H1 (cell line): ENCODE results near the gene UBE2M. TPM values are rescaled to one million over a fixed set of nuclear protein-coding genes. Genes with fewer than 3 reads are reported as not detected.

Source experiments
- CHD1 ChIP-seq: IDR thresholded peaks from 2 replicates; pipeline ENCODE4 v1.6.1; 2012; ENCODE audit warnings: low read depth, low read length, improper control_type of control experiment
- POLR2AphosphoS5 ChIP-seq: IDR thresholded peaks from 2 replicates; pipeline ENCODE4 v1.6.1; 2011; ENCODE audit warnings: low read depth, low read length
- polyA plus RNA-seq, 7 experiments: library from polyadenylated mRNA; depleted of rRNA in 3 of 7; stranded (reverse) in 5 of 7; unstranded in 2 of 7; fragments of >200 nt in 5 of 7; fragments of 200-250 nt in 2 of 7; gene quantifications; 1 replicate in 5 of 7; 2 replicates in 1 of 7; 4 replicates in 1 of 7; pipeline versions ENCODE4 v1.2.1 to v1.2.3, GENCODE V29; 2011 to 2013; ENCODE audit warnings: missing spikeins in 2 of 7, mixed read lengths in 2 of 7
- total RNA-seq: library from RNA; stranded (reverse); fragmentation: NEBNext Ultra II Directional; extraction: Animal tissue kit (Norgen Biotek cat#: 25700); gene quantifications from 2 replicates; pipeline ENCODE4 v1.2.1, GENCODE V29; 2021

Gene UBE2M
- total and polyA plus RNA-seq, 2 of the 8 experiments (the other 6 are each of a cell fraction or from before 2014, with no cell fraction given): 93.8 to 114 TPM

DNA sequence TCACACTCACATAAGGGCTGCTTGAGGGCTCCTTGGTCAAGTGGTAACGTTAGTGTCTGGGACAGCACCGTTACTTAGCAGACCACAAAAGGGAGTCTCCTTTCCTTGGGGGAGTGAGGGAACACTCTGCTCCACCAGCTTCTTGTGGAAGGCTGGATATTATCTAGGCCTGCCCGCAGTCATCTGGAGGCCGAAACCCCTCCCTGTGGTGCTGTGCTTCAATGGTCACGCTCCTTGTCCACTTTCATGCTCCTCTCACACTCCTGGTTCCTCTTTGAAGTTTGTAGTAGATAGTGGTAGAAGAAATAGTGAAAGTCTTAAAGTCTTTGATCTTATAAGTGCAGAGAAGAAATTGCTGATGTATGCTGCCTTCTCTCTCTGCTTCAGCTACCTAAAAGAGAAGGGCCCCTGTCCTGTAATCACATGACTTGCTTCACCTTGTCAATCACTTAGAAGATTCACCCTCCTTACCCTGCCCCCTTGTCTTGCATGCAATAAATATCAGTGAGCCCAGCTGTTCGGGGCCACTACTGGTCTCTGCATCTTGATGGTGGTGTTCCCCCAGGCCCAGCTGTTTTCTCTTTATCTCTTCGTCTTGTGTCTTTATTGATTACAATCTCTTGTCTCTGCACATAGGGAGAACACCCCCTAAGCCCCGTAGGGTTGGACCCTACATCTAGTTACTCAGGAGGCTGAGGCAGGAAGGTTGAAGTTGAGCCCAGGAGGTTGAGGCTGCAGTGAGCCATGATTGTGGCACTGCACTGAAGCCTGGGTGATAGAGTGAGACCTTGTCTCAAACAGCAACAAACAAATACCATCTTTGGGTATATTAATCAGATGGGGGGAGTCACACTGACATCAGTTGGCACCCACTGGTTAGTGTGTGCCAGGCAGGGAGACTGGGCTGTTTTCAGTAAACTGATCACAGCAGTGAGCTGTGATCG lies 26.4 kb upstream of the UBE2M start (continued):
- TF ChIP-seq POLR2AphosphoS5: no peak
- TF ChIP-seq CHD1: no peak
